ENCODE measurements around the gene PNPLA7. TPM values are rescaled to one million over a fixed set of nuclear protein-coding genes. Genes with fewer than 3 reads are reported as not detected.
"Not testable (repeated sequence)": the region's sequence is repeated elsewhere in the genome, so short reads cannot be mapped to it uniquely, and the experiment has no call there.

The PNPLA7 gene
- total and polyA plus RNA-seq, 2 of the 13 experiments (the other 11 are each of a cell fraction or from before 2014, with no cell fraction given) = 0.42 to 1.5 TPM

- TF ChIP-seq ZKSCAN8 (CRISPR knock-in tag; IDR thresholded peaks at IDR 0.05; ENCODE audit: borderline replicate concordance) = no peak
- no peak for TF ChIP-seq MTA3 (CRISPR knock-in tag; IDR thresholded peaks at IDR 0.05)
- TF ChIP-seq ZNF580 (CRISPR knock-in tag; IDR thresholded peaks at IDR 0.05; ENCODE audit: borderline replicate concordance, low read depth) = no peak
- TF ChIP-seq ZNF800 (CRISPR knock-in tag; IDR thresholded peaks at IDR 0.05) = no peak
Observed at GRCh38 chr9:137569609-137570203, 19.5 kb upstream of the PNPLA7 start (continued).

- ATAC-seq; H2AFZ ChIP-seq (ENCODE audit: low read length); H3K27me3 ChIP-seq (ENCODE audit: control insufficient read depth in 1 of 2, insufficient read depth in 2 of 2, low read length in 2 of 2); H3K27ac ChIP-seq (ENCODE audit: extremely low read length, insufficient read depth, low read length); H3K4me2 ChIP-seq (ENCODE audit: low read depth, low read length); in situ Hi-C loops (cut with HindIII; ENCODE audit: extremely low pct_ligation_motif_present, low pct_unique_long_range_greater_than_20kb); DNase-seq (ENCODE audit: low spot score); H3K9ac ChIP-seq (ENCODE audit: insufficient read depth, low read depth, low read length); H3K4me1 ChIP-seq (ENCODE audit: insufficient read depth, low read length); H3K4me3 ChIP-seq (replicated peaks in 1 of 3; ENCODE audit: insufficient read depth in 1 of 3, low read depth in 2 of 3, low read length in 3 of 3); POLR2A ChIA-PET; FAIRE-seq; BruUV-seq (replicated peaks); H3K9me3 ChIP-seq (ENCODE audit: low read length); intact Hi-C loops (cut with micrococcal nuclease; ENCODE audit: unreplicated experiment); H3K79me2 ChIP-seq (ENCODE audit: insufficient read depth, low read length); CTCF ChIA-PET (ENCODE audit: low intra/inter-chr PET ratio, low total read pairs); H4K20me1 ChIP-seq (ENCODE audit: insufficient read depth, low read length): not testable (repeated sequence)
- peaks cover 6 to 39% of the 10 kb centered on the region in 2 experiments; a peak in 4 of 5 replicates for H3K36me3 ChIP-seq (replicated peaks in 1 of 2; ENCODE audit: control insufficient read depth in 1 of 2, insufficient read depth in 2 of 2, low read length in 2 of 2)
- WGBS (ENCODE audit: low lambda C conversion rate) = 97% methylated on average over 5 of the region's 5 CpGs
Observed at GRCh38 chr9:137568445-137568844, 18.2 kb upstream of the PNPLA7 start.

Data from HepG2 (cell line).